C1 segment of cervical spinal cord (tissue), 14 donors: Measurements from ENCODE around the gene CYBA.
"Not testable (repeated sequence)": the region's sequence is repeated elsewhere in the genome, so short reads cannot be mapped to it uniquely, and the experiment has no call there.

Source experiments
- DNase-seq, 14 donors: peaks; one replicate each; lab custom pipeline; 2025; lab: John Stamatoyannopoulos, UW

Gene CYBA

DNA sequence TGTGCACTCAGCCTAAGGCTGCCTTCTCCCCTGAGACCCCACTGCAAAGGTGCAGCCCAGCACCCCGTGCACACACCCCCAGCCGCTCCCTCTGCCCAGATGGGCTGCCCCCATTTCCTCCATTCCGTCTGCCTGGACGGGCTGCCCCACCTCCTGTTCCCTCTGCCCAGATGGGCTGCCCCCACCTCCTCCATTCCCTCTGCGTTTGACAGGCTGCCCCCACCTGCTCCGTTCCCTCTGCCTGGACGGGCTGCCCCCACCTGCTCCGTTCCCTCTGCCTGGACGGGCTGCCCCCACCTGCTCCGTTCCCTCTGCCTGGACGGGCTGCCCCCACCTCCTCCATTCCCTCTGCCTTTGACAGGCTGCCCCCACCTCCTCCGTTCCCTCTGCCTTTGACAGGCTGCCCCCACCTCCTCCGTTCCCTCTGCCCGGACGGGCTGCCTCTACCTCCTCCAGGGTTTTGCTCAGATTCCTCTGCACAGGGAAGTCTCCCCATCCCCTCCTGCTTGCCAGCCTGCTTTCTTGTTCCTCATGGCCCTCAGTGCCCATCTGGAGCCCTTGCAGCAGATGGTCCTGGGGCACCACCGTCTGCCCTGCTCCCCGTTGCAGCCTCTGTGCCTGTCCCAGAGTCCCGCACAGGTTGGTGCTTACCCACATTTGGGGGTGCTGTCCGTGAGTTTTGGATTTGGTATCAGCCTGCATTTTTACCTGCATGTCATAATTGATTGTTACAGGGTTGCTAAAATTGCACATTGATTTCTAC is 35.9 kb downstream of the CYBA start:
- DNase-seq = peak in 1 of 14 donors; percentile 87

DNA sequence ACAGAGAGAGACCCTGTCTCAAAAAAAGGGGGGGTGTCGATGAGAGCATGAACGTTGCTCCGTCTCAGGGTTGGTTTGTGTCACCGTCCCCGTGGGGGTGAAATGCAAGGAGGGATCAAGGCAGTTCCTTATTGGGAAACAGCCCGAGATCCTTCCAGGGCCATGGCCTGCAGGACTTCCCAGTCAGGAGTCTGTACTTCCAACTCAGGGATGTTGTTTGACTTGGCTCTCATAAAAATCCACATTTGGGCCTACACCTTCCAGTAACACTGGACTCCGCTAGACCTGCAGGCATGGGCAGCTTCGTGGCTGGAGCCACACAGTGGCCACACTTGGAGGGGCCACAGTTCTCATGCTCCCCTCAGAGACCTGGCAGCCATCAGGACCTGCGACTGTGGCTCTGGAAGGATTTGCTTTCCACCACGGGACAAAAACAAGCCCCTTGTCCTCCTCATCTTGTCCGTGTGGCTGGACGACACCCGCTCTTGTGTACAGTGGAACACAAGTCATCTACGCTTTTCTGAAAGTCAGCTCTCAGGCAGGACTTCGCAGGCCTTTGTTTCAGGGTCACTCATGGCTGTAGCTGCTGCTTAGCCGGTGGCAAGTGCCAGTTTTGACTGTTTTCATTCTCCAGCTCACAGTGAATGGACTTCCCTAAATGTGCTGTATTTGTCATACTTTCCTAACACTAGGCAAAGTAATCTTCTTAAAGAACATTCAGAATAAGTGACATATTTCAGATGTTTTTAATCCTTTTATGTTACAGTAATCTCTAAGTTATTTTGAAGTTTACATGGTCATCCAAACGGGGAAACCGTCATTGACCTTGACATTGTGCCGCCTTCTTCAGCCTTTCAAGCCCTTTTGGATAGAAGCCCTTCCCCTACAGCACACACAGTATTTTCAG is 36.7 kb downstream of the CYBA start:
- peak in 4 of 14 donors; percentile 6 to 22 (median 11) for DNase-seq

DNA sequence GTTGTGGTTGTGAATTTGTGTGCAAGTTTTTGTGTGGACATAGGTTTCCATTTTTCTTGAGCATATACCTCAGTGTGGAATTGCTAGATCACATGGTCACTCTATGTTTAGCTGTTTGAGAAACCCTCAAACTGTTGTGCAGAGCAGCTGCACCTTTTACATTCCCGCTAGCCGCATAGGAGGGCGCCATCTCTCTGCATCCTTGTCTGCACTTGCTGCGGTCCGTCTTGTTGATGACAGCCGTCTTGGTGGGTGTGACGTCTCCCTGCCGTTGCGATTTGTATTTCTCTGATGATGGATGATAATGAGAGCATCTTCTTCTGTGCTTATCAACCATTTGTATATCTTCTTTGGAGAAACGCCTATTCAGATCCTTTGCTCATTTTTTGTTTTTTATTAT is 37.6 kb downstream of the CYBA start:
- DNase-seq = no peak

DNA sequence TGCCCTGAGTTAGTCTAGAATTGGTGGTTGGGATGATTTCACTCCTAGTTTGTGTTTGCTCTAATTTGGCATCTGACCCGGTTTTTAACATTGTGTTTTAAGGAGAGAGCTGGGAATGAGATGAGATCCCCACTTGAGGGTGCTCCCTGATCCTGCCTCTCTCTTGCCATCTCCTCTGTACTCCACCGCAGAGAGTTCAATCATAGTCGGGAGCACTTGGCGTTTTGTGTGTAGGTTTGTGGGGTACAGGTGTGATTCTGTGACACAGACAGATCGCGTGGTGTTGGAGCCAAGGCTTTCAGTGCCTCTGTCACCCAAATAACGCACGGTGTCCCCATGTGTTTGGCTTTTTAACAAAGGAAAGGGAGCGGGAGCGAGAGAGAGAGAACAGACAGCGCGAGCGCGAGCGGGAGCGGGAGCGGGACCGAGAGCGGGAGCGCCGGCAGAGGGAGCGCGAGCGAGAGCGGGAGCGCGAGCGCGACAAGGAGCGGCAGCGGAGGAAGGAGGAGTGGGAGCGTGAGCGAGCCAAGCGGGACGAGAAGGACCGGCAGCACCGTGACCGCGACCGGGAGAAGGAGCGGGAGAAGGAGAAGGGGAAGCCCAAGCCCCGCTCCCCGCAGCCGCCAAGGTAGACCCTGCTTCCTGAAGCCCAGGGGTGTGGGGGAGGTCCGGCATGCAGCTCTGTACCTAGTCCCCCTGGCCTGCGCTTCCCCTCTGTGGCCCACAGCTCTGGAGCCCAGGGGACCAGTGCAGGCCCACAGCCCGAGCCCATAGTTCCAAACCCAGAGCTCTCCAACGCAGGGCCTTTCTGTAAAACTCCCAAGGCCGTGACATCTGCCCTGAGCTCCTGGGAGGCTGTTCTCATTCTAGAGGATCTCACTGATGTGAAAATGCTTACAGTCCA is 39.7 kb downstream of the CYBA start:
- peak in 1 of 14 donors; percentile 42 for DNase-seq

DNA sequence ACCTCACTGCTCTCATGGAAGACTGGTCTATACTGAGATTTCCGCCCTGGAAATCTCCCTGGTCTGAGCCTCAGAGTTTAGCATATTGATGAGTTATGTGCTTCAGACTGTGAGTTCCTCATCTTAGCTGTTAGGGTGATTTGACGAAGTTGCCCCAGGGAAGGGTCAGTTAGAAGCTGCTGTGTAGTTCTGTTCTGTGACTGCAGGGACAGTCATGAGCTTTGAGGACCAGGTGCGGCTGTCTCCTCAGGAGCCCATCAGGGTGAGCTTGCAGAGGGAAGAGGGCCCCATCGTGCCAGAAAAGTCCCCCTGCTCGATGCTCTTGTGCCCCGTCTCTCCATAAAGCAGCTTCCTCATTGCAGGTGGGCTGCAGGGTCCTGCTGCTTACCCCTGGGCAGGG is 40.8 kb downstream of the CYBA start:
- no peak for DNase-seq

DNA sequence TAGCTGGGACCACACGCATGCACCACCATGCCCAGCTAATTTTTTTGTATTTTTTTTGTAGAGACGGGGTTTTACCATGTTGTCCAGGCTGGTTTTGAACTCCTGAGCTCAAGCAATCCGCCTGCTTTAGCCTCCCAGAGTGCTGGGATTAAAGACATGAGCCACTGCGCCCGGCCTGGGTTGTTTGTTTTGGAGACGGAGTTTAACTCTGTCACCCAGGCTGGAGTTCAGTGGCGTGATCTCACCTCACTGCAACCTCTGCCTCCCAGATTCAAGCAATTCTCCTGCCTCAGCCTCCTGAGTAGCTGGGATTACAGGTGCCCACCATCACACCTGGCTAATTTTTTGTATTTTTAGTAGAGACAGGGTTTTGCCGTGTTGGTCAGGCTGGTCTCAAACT is 41.4 kb downstream of the CYBA start:
- DNase-seq = not testable (repeated sequence)

DNA sequence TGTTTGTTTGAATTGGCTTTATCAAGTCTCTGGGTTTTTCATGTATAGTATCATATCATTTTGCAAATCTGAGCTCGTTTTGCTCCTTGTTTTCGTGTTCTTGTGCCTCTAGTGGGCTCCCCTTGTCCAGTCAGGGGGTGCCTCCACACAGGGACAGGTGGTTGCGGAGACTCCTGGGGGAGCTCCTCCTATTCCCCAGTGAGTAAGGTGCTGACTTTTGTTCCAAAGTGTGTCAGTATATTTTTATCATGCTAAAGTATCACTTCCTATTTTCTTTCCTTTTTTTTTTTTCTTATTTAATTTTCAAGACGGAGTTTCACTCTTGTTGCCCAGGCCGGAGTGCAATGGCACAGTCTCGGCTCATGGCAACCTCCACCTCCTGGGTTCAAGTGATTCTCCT is 42.8 kb downstream of the CYBA start:
- no peak for DNase-seq

DNA sequence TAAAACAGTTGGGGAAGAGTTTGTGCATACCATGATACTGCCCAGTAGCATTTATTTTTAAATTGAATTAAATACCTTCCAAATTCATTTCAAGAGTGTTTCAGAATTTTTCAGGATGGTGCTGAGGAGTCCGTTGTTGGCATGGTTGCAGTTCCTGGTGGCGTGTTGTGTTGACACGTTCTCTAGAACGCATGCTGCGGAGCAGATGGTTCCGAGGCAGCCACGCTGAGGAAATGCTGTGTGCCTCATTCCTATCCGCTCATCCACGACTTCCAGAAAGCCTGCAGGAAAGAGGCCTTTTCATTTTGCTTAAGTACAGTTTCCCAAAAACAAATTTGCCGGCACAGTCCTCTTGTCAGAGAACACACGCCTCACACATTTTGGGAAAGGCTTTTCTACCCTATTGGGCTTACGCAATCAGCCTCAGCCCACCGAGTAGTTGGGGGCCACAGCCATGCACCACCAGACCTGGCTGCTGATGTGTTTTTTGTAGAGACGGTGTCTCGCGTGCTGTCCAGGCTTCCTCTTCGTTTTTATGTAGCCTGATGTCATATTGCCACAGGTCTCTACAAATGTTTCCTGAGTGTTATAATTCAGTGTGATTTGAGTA is 44.6 kb downstream of the CYBA start:
- DNase-seq = peak in 1 of 14 donors; percentile 86

DNA sequence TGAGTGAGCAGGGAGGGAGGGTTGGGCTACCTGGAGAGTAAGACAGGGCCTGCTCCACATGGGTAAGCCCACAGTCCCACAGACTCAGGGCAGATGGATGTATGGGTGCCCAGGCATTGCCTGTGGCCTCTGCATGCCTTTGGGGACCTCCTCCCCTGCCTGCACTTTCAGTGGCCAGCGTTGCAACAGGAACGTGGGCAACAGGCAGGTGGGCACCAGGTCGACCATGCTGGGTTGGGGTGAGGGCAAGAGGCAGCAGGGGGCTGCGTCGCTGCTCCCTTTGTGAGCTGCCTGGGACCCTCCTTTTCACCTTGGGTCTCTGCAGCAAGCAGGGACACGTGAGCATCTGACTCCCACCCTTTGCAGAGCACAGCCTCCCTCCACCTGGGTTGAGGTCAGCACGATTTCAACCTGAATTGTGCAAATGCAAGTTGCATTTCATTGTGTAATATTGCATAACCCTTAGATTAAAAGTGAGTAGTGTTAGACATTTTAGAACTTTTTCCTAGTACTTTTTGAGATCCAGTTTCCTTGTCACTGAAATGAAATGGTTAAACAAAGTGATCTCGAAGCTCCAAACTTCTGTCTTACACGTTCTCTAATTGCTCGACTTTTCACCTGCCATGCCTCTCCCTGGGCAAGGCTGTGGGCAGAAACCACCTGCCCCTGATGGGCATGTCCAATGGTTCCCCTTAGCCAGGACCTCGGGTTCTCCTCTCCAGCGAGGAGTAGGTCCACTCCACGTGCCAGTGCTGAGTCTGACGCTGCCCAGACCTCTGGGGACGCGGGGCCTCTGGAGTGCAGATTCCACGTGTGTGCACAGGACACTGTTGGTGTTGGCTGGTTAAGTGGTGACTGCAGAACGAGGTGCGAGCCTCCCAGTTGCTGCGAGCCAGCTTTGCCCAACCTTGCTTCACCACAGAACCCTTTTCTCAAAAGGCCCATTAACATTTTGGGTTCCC is 45.4 kb downstream of the CYBA start:
- DNase-seq = no peak

DNA sequence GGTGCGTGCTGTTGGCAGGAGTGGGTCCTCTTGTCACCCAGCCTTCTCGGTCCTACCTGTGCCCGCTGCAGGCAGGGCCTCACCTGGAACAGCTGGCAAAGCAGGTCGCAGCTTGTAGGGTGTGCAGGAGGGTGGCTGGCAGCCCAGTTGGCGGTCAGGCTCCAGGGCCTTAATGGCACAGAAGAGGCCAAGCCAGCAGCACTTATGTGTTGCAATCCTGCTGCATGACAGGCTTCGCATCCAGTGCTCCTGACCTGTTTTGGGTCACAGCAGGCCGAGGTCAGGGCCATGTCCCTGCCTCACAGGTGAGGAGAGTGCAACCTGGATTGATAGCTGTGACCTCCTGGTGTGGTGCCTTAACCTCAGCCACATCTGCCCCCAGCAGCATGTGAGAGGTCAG is 48.8 kb downstream of the CYBA start:
- DNase-seq = no peak

DNA sequence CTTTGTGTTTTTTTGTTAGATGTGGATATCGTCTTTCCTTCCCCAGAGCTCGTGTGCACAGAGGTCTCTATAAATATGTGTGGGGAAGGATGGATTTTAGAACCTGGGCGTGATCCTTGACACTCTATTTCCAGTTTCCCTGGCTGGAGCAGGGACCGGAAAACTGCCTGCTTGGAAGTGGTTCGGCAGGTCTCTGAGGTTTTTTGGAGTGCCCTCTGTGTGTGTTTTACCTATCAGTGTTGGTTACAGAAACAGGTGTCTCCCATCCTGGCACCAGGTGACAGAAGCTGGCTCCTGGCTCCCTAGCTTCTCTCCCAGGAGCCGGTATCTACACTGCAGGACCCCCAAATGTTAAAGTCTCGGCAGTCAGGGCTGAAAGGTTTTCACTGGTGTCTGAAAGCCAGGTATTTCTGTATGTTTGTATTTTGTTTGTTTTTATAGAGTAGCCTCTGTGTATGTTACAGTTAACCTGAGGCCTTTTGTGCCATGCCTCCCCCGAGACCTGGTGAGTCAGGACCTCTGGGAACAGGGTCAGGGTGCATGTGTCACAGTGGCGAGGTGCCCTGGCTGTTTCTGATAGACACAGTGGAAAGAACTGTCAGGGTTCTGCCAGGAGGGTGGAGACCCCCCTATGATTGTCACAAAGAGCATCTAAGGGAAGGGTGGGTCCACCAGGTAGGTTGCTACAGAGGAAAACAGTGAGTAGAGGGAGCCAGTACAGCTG is 49.4 kb downstream of the CYBA start:
- DNase-seq = no peak

DNA sequence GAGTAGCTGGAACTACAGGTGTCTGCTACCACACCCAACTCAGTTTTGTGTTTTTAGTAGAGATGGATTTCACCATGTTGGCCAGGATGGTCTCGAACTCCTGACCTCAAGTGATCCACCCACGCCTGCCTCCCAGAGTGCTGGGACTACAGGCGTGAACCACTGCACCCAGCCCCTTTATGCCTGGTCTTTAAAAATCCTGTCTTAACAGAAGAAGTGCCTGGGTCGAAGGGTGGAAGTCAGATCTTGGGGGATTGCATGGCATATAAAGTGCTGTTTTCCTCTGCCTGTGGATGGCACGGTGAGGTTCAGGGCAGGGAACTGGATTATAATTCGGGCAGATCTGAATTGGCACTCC is 50.3 kb downstream of the CYBA start:
- no peak for DNase-seq

DNA sequence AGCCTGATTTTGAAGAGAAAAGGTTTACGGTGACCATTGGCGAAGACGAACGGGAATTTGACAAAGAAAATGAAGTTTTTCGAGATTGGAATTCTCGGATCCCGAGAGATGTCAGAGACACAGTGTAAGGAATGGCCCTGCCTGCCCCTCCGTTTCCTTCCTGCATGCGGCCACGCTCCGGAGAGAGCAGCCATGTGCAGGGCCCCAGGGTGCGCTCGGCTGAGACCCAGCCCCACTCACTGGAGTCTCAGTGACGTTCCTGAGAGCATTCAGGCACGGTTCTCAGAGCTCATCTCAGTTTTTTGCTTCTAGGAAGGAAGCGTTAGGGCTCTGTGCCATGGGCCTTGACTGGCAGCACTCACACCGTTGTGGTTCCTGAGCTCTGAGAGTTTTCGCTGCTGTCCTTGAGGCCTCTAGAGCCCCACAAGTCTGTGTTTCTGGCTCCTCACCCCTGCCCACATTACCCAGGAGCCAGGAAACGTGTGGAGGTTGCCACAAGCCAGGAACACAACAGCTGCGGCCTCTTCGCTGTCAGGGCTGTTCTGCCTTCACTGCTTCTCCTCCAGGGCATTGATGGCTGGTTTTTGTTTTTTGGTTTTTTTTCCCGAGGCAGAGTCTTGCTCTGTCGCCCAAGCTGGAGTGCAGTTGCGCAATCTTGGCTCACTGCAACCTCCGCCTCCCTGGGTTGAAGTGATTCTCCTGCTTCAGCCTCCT is 50.9 kb downstream of the CYBA start:
- no peak for DNase-seq

DNA sequence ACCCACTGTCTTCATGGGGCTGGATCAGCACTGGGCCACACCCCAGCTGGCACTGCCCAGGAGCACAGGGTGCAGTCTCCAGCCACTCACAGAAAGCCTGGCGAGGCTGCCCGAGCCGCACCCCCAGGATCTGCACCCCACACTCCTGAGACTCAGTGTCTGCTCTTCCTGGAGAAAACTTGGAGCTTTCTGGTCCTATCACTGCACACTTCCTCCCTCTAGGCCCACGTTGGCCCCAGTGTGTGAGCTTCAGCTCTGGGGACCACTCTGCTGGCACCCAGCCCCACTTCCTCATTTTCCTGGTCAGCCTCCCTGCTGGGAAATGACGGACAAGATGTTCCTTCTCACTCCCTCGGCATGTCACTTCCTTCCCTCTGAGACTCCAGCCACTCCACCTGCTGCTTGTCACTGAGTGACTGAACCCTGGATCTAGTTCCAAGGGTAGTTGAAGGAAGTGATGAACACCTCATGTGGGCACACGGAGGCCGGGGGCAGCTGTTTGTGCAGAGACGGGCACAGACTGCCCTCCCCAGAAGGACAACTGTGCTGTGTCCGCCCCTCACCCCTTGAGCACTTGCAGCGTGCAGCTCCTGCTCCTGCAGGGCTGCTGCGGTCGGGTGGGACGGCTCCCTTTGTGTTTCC is 51.6 kb downstream of the CYBA start:
- DNase-seq = peak in 11 of 14 donors; percentile 10 to 68 (median 46)

DNA sequence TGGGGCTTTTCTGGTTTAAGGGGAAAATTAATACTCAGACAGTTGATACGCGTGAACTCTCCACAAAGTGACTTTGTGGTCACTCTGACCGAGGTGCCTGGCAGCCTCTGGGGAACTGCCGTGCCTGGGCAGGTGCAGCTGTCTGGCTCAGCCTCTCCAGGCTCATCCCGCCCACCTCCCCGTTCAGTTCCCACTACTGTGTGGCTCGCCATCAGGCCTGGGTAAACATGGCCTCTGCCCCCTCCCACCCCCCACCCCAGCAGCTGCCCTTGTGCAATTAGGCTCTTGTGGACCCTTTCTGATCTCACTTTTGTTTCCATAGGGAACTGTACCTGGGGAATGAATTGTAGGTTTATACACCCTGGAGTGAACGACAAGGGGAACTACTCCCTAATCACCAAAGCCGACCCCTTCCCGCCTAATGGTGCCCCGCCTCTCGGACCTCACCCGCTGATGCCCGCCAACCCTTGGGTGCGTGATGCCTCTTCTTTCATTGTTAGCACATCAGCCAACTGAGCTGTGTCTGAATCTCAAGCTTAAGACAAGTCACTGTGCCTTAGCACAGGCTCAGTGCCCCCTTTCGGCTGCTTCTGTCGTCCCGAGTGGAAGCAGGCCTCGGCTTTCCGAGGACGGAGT is 52.9 kb downstream of the CYBA start:
- DNase-seq = no peak

DNA sequence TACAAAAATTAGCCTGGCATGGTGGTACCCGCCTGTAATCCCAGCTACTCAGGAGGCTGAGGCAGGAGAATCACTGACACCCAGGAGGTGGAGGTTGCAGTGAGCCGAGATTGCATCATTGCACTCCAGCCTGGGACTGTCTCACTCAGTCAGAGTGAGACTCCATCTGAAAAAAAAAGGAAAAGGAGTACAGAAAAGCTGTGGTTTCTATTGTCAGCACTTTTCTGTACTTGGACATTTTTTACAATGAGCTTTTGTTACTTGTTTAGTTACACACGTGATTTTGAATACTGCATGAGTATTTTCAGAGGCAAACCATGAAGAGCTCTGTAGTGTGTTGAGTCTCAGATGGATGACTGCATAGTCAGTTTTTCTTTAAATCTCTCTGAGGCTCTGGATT is 54.4 kb downstream of the CYBA start:
- DNase-seq = peak in 4 of 14 donors; percentile 5 to 35 (median 20)

DNA sequence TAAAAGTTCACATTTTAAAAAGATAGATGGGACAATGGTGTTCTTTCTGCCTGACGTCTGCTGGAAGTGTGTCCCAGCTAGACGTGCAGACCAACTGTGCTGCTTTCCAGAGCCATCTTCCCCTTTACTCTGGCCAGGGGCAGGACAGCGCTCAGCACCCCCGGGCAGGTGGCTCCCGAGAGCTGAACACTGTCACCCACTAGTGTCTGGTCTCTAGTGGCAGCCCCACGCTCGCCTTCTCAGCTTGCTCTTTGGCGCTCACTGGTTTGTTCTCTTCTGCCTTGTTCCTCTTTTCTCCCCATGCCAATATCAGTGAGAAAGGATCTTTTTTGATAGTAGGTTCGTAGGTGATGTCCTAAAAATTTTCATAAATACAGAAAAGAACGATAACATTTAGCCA is 54.9 kb downstream of the CYBA start:
- DNase-seq = peak in 1 of 14 donors; percentile 17

DNA sequence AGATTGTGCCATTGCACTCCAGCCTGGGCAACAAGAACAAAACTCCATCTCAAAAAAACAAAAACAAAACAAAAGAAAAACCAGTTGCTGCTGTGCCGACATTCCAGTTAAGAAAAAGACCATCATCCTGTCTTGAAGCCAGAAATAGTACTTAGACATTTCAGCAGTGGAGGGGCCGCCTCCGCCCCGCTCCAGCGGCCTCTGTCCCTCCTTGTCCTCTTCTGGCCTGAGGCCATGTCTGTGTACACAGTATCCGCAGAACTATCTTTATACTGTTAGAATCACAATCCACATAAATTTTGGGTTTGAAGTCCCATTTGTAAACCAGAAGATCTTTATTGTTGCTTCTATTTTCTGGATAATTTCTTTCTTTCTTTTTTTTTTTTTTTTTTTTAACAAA is 55.8 kb downstream of the CYBA start:
- DNase-seq = no peak
